Psoas muscle (tissue), 8 donors: ENCODE results near the gene TPD52L1. TPM values are rescaled to one million over a fixed set of nuclear protein-coding genes. Genes with fewer than 3 reads are reported as not detected.

Source experiments
- ATAC-seq, 4 donors: fragments of 200-7000 bp; cut with Tn5 transposase; one replicate each; pipeline ENCODE4 v1.9.1; 2020; ENCODE audit warnings: moderate library complexity in 3 of 4, mild to moderate bottlenecking in 2 of 4
- DNase-seq, 2 donors: peaks; one replicate each; pipeline ENCODE4 v3.0.0-alpha.2; 2020
- H3K27ac ChIP-seq: fragments of 200-600 bp; one replicate; pipeline ENCODE4 v1.8.0; 2022
- H3K27me3 ChIP-seq, 3 donors: fragments of 200-600 bp in 1 of 3; one replicate each; pipeline versions ENCODE4 v1.6.1 to v1.8.0; 2013 to 2022; ENCODE audit warnings: low read length in 2 of 3, mild to moderate bottlenecking in 2 of 3, moderate library complexity in 1 of 3; ENCODE audit not compliant: insufficient read depth in 3 of 3
- H3K36me3 ChIP-seq, 2 donors: fragments of 200-600 bp in 1 of 2; one replicate each; pipeline versions ENCODE4 v1.6.1 to v1.8.0; 2013 to 2022; ENCODE audit warnings: low read depth in 1 of 2, mild to moderate bottlenecking in 1 of 2, moderate library complexity in 1 of 2; ENCODE audit not compliant: insufficient read depth in 1 of 2
- H3K4me1 ChIP-seq: fragments of 200-600 bp; one replicate; pipeline ENCODE4 v1.8.0; 2022
- H3K4me3 ChIP-seq: fragments of 200-600 bp; one replicate; pipeline ENCODE4 v1.8.0; 2022; ENCODE audit warnings: mild to moderate bottlenecking
- H3K9me3 ChIP-seq: fragments of 200-600 bp; one replicate; pipeline ENCODE4 v1.8.0; 2022
- CTCF ChIP-seq: fragments of 200-600 bp; IDR thresholded peaks from one replicate; pipeline ENCODE4 v1.8.0; 2022; ENCODE audit warnings: antibody characterized with exemption
- WGBS, 3 donors: extraction: QIAGEN DNeasy Blood & Tissue Kit; methylation state at CpG; one replicate each; pipeline versions ENCODE4 v1.1.6 to v1.1.7; 2013; 5-methylcytosine and 5-hydroxymethylcytosine counted together
- intact Hi-C, 2 donors: fragments of 100-400 bp; cut with DNase I; formaldehyde crosslinking; loops; one replicate each; pipeline versions ENCODE4 v1.11.0 to v1.14.2; 2022
- polyA plus RNA-seq, 3 donors: library from polyadenylated mRNA; stranded (reverse); fragments of 200-250 nt; gene quantifications; one replicate each; pipeline ENCODE4 v1.2.3, GENCODE V29; 2013
- total RNA-seq, 4 donors: library from RNA; stranded (reverse); fragmentation: NEBNext Ultra II Directional in 2 of 4; extraction: Animal tissue kit (Norgen Biotek cat#: 25700) in 2 of 4; gene quantifications; one replicate each; pipeline versions ENCODE4 v1.2.1 to v1.2.4, GENCODE V29; 2021 to 2023
- donor health status: healthy with polysubstance abuse.
- donor health status: DM: no; HTN: no; CAD: no; lungs with moderate emphysema.
- donor health status: Bipolar disorder and iron deficiency.
- donor health status: healthy.
- donor health status: DM: yes; HTN: yes; CAD: no.
- donor health status: DM: no; HTN: no; CAD: no.
- donor health status: DM: no; HTN: no; CAD: no.
- donor health status: DM: yes; HTN: yes; CAD: no.

The TPD52L1 gene
- total and polyA plus RNA-seq, 7 donors = 51.8 to 150 (median 106) TPM

GRCh38 chr6:125213939-125214338 is 60.4 kb downstream of the TPD52L1 start:
- DNase-seq = peak in 1 of 2 donors; percentile 55
- H3K27ac ChIP-seq = peak overlapping the region; percentile 60
- H3K9me3 ChIP-seq = no peaks in the 10 kb centered on the region
- no peaks in the 10 kb centered on the region for H3K36me3 ChIP-seq
- WGBS, 3 donors = 31 to 56% (median 37%) methylated on average over 3 of the region's 3 CpGs
- H3K4me3 ChIP-seq = peak overlapping the region; percentile 8
- TF ChIP-seq CTCF = no peak
- ATAC-seq = peak; percentile 76 to 83 (median 78)
- H3K4me1 ChIP-seq = peaks cover 65% of the 10 kb centered on the region
- intact Hi-C loops = loop anchor here in 1 of 2 donors (5.0 kb wide), 1 partner anchor 62 kb away; the partner anchor contains the start of gene TPD52L1
- no peaks in the 10 kb centered on the region for H3K27me3 ChIP-seq

GRCh38 chr6:125215252-125215819 is 61.8 kb downstream of the TPD52L1 start:
- Histone ChIP-seq H3K36me3 (no peaks in the 10 kb centered on the region), H3K27ac (peak overlapping the region; percentile 47), H3K27me3 (no peaks in the 10 kb centered on the region), H3K4me1 (peaks cover 73% of the 10 kb centered on the region), H3K4me3 (peak overlapping the region; percentile 8), H3K9me3 (no peaks in the 10 kb centered on the region)
- DNase-seq (no peak), ATAC-seq (peak in 3 of 4 donors; percentile 32 to 78 (median 53))
- intact Hi-C loops = no loop called here
- WGBS, 3 donors = 81 to 96% (median 88%) methylated on average over 4 of the region's 4 CpGs
- TF ChIP-seq CTCF = no peak

- ATAC-seq = no peak
- H3K27ac ChIP-seq = peak overlapping the region; percentile 47
- intact Hi-C loops = no loop called here
These were observed 62.4 kb downstream of the TPD52L1 start for GRCh38 chr6:125216015-125216414.

GRCh38 chr6:125217369-125217768 is 63.8 kb downstream of the TPD52L1 start:
- no peak overlapping the region for H3K4me3 ChIP-seq
- no peaks in the 10 kb centered on the region for H3K36me3 ChIP-seq
- H3K27me3 ChIP-seq = no peaks in the 10 kb centered on the region
- intact Hi-C loops = no loop called here
- WGBS, 3 donors = 89 to 97% (median 97%) methylated on average over 10 of the region's 10 CpGs
- peaks cover 82% of the 10 kb centered on the region for H3K4me1 ChIP-seq
- ATAC-seq (no peak), DNase-seq (no peak)
- no peaks in the 10 kb centered on the region for H3K9me3 ChIP-seq
- H3K27ac ChIP-seq = no peak overlapping the region
- TF ChIP-seq CTCF = no peak

More at GRCh38 chr6:125216015-125216414, 62.4 kb downstream of the TPD52L1 start:
- peak overlapping the region; percentile 8 for H3K4me3 ChIP-seq
- H3K27me3 ChIP-seq = no peaks in the 10 kb centered on the region
- H3K9me3 ChIP-seq = no peaks in the 10 kb centered on the region
- no peak for TF ChIP-seq CTCF
- H3K36me3 ChIP-seq = no peaks in the 10 kb centered on the region
- peaks cover 80% of the 10 kb centered on the region for H3K4me1 ChIP-seq
- WGBS, 3 donors = 80 to 88% (median 85%) methylated on average over 2 of the region's 2 CpGs
- DNase-seq = no peak

GRCh38 chr6:125217992-125218391 is 64.4 kb downstream of the TPD52L1 start:
- H3K4me1 ChIP-seq = peaks cover 83% of the 10 kb centered on the region
- H3K27ac ChIP-seq = peak overlapping the region; percentile 67
- TF ChIP-seq CTCF = no peak
- intact Hi-C loops = no loop called here
- 95 to 97% (median 95%) methylated on average over 2 of the region's 2 CpGs for WGBS, 3 donors
- no peak overlapping the region for H3K4me3 ChIP-seq
- H3K9me3 ChIP-seq = no peaks in the 10 kb centered on the region
- DNase-seq = no peak
- ATAC-seq = no peak
- H3K27me3 ChIP-seq = no peaks in the 10 kb centered on the region
- no peaks in the 10 kb centered on the region for H3K36me3 ChIP-seq
